Astrocyte of the spinal cord (primary cell): ENCODE measurements around the gene RELT.

Experiments
- DNase-seq: peaks from one replicate; pipeline ENCODE4 v3.0.0; 2011; ENCODE audit warnings: low read depth, low spot score
- H3K4me3 ChIP-seq: 2 replicates; pipeline ENCODE4 v1.5.1; 2011; ENCODE audit warnings: low read depth, mild to moderate bottlenecking, low read length, moderate library complexity
- in situ Hi-C: cut with HindIII; loops from 2 replicates; pipeline ENCODE4 v1.10.0; 2017; ENCODE audit warnings: low sequenced_read_pairs
- TF ChIP-seq, protein P1 (sequence below): IDR thresholded peaks from 2 replicates; pipeline ENCODE4 v1.5.1; 2012; ENCODE audit warnings: low read depth, mild to moderate bottlenecking, low read length, inconsistent platforms

RELT gene

DNA sequence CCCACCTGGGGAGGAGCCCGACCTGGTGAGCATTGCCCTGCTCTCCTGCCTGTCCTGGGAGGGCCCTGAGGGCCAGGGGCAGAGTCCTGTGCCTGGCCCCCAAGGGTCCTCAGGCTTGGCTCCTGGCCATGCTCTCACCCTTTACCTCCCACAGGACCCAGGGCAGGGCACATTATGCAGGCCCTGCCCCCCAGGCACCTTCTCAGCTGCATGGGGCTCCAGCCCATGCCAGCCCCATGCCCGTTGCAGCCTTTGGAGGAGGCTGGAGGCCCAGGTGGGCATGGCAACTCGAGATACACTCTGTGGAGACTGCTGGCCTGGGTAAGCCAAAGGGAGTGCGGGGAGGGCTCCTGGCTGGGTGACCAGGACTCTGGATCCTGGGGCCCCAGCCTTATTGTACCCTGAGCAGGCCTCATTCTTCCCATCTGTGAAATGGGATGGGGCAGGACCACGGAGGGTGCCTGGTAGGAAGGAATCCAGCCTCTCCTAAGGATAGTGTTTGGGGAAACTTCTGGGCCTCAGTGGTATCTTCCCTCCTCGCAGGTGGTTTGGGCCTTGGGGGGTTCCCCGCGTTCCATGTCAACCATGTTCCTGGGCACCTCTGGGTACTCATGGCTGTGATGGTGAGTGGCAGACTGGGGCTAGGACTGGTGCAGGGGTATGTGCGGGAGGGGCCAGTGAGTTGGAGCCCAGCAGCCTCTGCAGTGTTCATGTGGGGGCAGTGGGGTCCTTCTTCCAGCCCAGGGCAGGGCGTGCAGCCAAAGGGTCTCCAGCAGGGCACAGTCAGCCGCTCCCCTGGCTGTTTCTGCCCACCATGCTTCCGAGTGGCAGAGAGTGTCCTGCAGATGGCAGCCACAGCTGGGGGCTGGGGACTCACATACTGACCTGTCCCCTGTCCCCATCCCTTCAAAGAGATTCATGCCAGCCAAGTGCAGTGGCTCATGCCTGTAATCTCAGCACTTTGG lies 14.7 kb downstream of the RELT start:
- TF ChIP-seq, protein P1, sequence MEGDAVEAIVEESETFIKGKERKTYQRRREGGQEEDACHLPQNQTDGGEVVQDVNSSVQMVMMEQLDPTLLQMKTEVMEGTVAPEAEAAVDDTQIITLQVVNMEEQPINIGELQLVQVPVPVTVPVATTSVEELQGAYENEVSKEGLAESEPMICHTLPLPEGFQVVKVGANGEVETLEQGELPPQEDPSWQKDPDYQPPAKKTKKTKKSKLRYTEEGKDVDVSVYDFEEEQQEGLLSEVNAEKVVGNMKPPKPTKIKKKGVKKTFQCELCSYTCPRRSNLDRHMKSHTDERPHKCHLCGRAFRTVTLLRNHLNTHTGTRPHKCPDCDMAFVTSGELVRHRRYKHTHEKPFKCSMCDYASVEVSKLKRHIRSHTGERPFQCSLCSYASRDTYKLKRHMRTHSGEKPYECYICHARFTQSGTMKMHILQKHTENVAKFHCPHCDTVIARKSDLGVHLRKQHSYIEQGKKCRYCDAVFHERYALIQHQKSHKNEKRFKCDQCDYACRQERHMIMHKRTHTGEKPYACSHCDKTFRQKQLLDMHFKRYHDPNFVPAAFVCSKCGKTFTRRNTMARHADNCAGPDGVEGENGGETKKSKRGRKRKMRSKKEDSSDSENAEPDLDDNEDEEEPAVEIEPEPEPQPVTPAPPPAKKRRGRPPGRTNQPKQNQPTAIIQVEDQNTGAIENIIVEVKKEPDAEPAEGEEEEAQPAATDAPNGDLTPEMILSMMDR, result no peak
- in situ Hi-C loops, result no loop called here
- no peak overlapping the region for H3K4me3 ChIP-seq
- no peak for DNase-seq

DNA sequence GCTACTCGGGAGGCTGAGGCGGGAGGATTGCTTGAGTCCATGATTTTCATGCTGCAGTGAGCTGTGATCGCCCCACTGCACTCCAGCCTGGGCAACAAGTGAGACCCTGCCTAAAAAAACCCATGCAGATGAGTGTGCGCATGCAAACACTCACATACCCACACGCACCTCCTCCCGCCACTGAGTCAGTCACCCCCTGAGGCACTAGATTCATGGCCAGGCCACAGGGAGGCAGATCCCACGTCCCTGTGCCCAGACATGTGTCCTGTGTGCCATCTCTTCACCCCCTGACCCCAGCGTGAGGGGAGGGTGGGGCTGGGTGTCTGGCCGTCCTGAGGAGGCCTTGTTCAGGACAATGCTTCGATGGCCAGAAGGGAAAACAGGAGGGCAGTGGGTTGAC lies 15.5 kb downstream of the RELT start:
- DNase-seq, result no peak
- in situ Hi-C loops, result no loop called here
- TF ChIP-seq, protein P1, result no peak
- no peak overlapping the region for H3K4me3 ChIP-seq

DNA sequence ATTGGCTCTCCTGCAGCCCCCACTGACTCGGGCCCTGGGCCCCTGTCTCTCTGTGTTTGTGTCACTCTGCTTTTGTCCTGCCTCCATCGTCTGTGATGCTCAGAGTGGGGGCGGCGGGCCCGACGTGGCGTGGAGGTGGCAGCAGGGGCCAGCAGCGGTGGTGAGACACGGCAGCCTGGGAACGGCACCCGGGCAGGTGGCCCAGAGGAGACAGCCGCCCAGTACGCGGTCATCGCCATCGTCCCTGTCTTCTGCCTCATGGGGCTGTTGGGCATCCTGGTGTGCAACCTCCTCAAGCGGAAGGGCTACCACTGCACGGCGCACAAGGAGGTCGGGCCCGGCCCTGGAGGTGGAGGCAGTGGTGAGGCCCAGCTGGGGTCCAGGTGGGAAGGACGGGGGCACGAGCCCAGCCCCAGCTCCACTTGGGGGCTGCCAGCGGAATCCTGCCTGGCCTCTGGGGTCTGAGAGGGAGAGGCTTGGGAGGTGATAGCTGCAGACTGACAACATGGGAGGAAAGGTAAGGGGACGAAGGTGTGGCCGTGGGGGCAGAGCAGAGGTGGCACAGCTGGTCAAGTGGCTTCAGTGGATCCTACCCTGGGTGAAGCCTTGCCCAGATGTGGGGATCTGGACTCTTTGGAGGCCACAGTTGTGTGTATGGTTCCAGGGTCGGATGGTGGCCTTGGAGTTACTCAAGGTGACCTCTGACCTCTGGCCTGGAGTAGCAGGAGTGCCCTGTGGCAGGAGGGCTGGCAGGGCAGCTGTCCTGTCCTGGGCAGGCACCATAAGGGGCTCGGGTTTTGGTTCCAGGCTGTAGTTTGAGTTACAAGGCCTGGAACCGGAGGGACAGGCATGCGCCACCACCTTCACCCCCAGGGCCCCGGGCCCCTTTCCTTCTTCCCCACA lies 16.2 kb downstream of the RELT start:
- in situ Hi-C loops, result no loop called here
- TF ChIP-seq, protein P1, result no peak
- DNase-seq, result no peak
- no peak overlapping the region for H3K4me3 ChIP-seq

DNA sequence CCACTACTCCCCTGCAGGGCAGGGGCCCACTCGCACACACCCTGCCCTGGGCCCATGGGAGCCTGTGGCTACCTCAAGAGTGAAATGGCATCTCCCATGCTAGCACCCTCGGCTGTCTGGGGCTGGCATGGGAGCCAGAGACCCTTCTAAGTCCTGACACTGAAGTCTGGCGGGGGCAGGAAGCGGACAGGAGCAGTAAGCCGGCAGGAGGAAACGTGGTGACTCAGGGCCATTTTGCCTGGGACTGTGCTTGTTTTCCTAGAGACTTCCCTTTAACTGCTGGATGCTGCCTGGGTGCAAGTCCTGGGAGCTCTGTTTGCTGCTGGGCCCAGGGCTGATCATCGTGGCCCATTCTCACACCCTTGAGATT lies 16.8 kb downstream of the RELT start:
- in situ Hi-C loops, result no loop called here

DNA sequence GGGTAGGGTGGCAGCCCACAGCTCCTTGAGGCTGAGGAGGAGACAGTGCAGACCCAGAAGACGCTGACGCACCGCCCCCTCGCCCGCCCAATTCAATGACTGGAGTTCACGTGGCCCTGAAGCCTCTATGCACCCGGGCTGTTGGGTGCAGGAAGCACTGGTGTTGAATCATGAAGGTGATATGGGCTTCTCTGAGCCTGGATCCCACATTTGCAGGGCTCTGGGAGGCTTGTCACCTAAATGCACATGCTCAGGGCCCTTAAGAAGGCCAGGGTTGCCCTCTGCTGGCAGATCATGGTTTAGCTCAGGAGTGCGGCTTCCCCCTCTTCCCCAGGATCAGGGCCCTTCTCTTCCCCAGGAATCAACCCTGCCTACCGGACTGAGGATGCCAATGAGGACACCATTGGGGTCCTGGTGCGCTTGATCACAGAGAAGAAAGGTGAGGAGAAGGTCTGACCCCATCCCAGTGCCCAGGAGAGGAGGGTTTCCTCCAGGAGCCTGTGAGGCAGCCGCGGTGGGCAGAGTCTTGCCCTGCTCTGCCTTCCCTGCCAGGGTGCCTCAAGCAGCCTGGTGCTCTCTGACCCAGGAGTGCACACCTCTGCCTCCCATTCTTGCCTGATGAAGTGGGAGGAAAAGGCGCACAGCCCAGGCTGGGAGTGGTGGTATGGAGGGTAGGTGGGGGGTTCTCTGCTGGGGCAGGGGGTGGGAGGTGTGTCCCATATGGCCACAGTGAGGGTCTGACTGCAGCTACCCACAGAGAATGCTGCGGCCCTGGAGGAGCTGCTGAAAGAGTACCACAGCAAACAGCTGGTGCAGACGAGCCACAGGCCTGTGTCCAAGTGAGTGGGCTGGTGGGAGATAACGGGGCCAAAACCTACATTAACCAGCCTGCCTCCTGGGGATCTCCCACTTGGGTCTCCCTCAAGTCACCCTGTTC lies 17.5 kb downstream of the RELT start:
- in situ Hi-C loops, result no loop called here
- peak; percentile 85 for DNase-seq
- H3K4me3 ChIP-seq, result no peak overlapping the region
- TF ChIP-seq, protein P1, result peak; percentile 84

More for the DNA sequence above, 16.8 kb downstream of the RELT start:
- TF ChIP-seq, protein P1, result no peak
- no peak for DNase-seq
- H3K4me3 ChIP-seq, result no peak overlapping the region
